A673 (cell line): Measurements from ENCODE around the gene PREX1. TPM values are rescaled to one million over a fixed set of nuclear protein-coding genes. Genes with fewer than 3 reads are reported as not detected.
A peak's percentile ranks its signal among the peaks of the same experiment; 100 is the strongest.

Experiments used
- BruUV-seq: library from RNA; stranded (reverse); fragments of 400-500 nt; replicated peaks from 2 replicates; lab custom pipeline; 2021; lab: Mats Ljungman, UMichigan
- CTCF ChIA-PET: fragments of 300-600 bp; sonication (Branson Sonifier 250); formaldehyde crosslinking; loops from one replicate; lab custom pipeline; 2022; ENCODE audit warnings: antibody characterized with exemption; lab: Charles Lee
- POLR2A ChIA-PET: fragments of 300-600 bp; sonication (Branson Sonifier 250); formaldehyde crosslinking; loops from one replicate; lab custom pipeline; 2022; ENCODE audit warnings: antibody characterized with exemption; ENCODE audit not compliant: low non-redundant PET; lab: Charles Lee
- DNase-seq: peaks from one replicate; pipeline ENCODE4 v3.0.0-alpha.2; 2015; ENCODE audit warnings: low spot score
- H3K27ac ChIP-seq: fragments of 200-600 bp; sonication (generic); 2 replicates; pipeline ENCODE4 v1.5.1; 2016; ENCODE audit warnings: mixed run types, low read depth, mild to moderate bottlenecking, mixed read lengths, antibody characterized with exemption, low read length; ENCODE audit not compliant: poor library complexity, severe bottlenecking
- H3K27me3 ChIP-seq: fragments of 200-600 bp; sonication (generic); replicated peaks from 2 replicates; pipeline ENCODE4 v1.6.1; 2017; ENCODE audit warnings: mixed run types, low read depth, mild to moderate bottlenecking, mixed read lengths, antibody characterized with exemption, low read length; ENCODE audit not compliant: insufficient read depth, poor library complexity
- H3K36me3 ChIP-seq: fragments of 200-600 bp; sonication (generic); 2 replicates; pipeline ENCODE4 v1.6.1; 2016; ENCODE audit warnings: mixed run types, mild to moderate bottlenecking, mixed read lengths, antibody characterized with exemption, low read length; ENCODE audit not compliant: insufficient read depth, poor library complexity, severe bottlenecking
- H3K4me1 ChIP-seq: fragments of 200-600 bp; sonication (generic); 2 replicates; pipeline ENCODE4 v1.6.1; 2017; ENCODE audit warnings: mixed run types, mild to moderate bottlenecking, mixed read lengths, antibody characterized with exemption, low read length; ENCODE audit not compliant: insufficient read depth, poor library complexity, severe bottlenecking
- H3K4me3 ChIP-seq: fragments of 200-600 bp; sonication (generic); 2 replicates; pipeline ENCODE4 v1.5.1; 2016; ENCODE audit warnings: low read depth, mixed run types, mild to moderate bottlenecking, mixed read lengths, low read length; ENCODE audit not compliant: poor library complexity, severe bottlenecking
- H3K9me3 ChIP-seq: fragments of 200-600 bp; sonication (generic); 2 replicates; pipeline ENCODE4 v1.6.1; 2016; ENCODE audit warnings: mixed run types, low read depth, mild to moderate bottlenecking, mixed read lengths, antibody characterized with exemption, low read length; ENCODE audit not compliant: poor library complexity, severe bottlenecking
- EZH2 ChIP-seq: fragments of 200-600 bp; sonication (generic); IDR thresholded peaks from 2 replicates; pipeline ENCODE4 v1.6.1; 2017; ENCODE audit warnings: borderline replicate concordance, low read depth, mild to moderate bottlenecking, mixed read lengths, antibody characterized with exemption, low read length; ENCODE audit not compliant: poor library complexity, severe bottlenecking
- intact Hi-C: fragments of 100-400 bp; cut with micrococcal nuclease; formaldehyde crosslinking; loops from one replicate; pipeline ENCODE4 v1.10.0; 2022; ENCODE audit not compliant: unreplicated experiment
- total RNA-seq: library from RNA; stranded (reverse); gene quantifications from 2 replicates; pipeline ENCODE4 v1.2.3, GENCODE V29; 2021
- TF ChIP-seq, protein P1 (sequence below): fragments of 300-800, 200-600 bp; sonication (generic); conservative IDR thresholded peaks from 2 replicates; pipeline ENCODE4 v1.5.1; 2017; ENCODE audit warnings: low read depth, mild to moderate bottlenecking, antibody characterized with exemption, low read length, moderate library complexity, mixed read lengths

The PREX1 gene
- total RNA-seq, 1 experiment from 2014 or later, result 145 TPM

DNA sequence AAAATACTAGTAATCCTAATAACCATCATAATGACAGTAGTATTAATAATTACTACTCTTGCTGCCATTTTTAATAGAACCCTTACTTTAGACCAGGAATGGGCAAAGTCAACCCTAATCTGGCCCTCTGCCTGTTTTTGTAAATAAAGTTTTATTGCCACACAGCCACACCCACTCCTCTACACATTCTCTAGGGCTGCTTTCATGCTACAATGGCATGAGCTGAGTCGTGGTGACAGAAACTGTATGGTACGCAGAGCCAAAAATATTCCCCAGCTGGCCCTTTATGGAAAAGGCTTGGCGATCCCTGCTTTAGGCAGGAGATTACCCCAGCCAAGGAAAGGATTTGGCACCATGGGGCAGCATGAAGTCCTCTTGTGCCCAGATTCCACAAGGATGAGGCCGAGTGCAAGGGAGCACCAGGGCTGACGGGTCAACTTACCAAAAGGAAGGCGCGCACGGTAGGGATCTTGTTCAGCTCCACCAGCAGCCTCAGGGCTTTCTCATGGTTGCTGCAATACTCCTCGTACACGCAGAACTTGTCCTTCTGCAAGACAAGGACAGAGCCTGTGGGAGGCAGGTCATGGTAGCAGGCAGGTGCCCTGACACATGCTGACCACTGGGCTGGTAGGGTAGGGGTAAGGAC, 93.6 kb downstream of the PREX1 start:
- intact Hi-C loops, result no loop called here
- ChIA-PET CTCF (no interaction called here), POLR2A (no interaction called here)
- no peaks in the 10 kb centered on the region for H3K9me3 ChIP-seq
- no peak overlapping the region for H3K27ac ChIP-seq
- no peak for DNase-seq
- no peaks in the 10 kb centered on the region for H3K4me1 ChIP-seq
- TF ChIP-seq EZH2, result no peak
- TF ChIP-seq, protein P1, sequence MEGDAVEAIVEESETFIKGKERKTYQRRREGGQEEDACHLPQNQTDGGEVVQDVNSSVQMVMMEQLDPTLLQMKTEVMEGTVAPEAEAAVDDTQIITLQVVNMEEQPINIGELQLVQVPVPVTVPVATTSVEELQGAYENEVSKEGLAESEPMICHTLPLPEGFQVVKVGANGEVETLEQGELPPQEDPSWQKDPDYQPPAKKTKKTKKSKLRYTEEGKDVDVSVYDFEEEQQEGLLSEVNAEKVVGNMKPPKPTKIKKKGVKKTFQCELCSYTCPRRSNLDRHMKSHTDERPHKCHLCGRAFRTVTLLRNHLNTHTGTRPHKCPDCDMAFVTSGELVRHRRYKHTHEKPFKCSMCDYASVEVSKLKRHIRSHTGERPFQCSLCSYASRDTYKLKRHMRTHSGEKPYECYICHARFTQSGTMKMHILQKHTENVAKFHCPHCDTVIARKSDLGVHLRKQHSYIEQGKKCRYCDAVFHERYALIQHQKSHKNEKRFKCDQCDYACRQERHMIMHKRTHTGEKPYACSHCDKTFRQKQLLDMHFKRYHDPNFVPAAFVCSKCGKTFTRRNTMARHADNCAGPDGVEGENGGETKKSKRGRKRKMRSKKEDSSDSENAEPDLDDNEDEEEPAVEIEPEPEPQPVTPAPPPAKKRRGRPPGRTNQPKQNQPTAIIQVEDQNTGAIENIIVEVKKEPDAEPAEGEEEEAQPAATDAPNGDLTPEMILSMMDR, result no peak
- no peaks in the 10 kb centered on the region for H3K27me3 ChIP-seq
- H3K36me3 ChIP-seq, result peaks cover 93% of the 10 kb centered on the region
- no TSS peak for BruUV-seq
- H3K4me3 ChIP-seq, result no peak overlapping the region

DNA sequence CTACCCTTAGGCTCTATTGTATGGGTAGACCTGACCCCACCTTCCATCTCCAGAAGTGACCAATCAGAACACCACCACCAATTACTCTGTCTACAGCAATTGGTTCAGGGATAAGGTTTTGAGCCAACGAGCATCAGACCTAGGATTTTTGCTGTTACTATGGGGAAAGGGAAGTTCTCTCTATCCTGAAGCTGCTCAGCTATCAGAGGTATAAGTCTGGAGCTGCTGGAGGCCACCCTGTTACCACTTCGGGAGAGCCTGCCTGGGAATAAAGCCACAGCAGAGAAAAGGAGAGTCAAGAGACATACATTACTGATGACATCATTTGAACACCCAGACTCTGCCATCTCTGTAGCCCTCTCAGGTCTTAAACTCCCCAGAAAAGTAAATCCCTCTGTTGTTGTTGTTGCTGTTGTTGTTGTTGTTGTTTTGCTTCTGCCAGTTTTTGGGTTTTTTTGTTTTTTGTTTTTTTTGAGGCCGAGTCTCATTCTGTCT, 94.5 kb downstream of the PREX1 start:
- Histone ChIP-seq H3K9me3 (no peaks in the 10 kb centered on the region), H3K4me3 (no peak overlapping the region), H3K27me3 (no peaks in the 10 kb centered on the region), H3K4me1 (no peaks in the 10 kb centered on the region), H3K27ac (no peak overlapping the region), H3K36me3 (peaks cover 97% of the 10 kb centered on the region)
- POLR2A ChIA-PET, result no interaction called here
- DNase-seq, result peak; percentile 43
- no TSS peak for BruUV-seq
- TF ChIP-seq EZH2, result no peak
- TF ChIP-seq, protein P1, result no peak
- intact Hi-C loops, result no loop called here
- CTCF ChIA-PET, result no interaction called here

DNA sequence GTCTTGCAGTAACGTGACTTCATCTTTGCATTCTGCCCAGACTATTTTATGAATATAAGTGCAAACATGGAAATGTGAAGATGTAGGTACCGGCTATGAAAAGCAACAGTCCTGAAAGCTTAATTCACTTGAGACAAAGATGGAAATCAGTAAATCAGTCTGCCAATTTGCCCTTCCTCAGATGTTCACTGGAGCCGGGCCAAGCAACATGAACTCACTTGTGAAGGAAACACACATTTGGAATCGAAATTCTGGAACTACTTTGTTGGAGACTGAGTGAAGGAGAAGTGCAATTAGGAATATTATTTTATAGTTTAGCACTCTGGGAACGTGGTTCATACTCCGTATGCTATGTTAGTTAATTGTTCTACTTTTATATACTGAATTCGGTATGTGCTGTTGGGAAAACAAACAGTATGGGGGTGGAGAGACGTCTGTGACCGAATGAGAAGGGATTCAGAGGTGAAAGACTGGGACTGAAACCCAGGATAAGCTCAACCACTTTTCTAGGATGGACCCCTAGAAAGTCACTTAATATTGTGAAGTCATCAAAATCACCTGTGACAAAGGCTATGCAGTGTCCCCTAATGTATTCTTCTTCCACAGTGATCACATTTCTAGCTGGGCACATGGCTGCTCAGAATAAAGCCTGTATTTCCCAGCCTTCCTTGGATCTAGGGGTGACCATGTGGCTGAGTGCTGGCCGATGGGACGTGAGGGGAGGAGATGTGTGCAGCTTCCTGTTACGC, 95.5 kb downstream of the PREX1 start:
- no peak for TF ChIP-seq EZH2
- TF ChIP-seq, protein P1, result no peak
- Histone ChIP-seq H3K27me3 (no peaks in the 10 kb centered on the region), H3K27ac (no peak overlapping the region), H3K36me3 (peaks cover 97% of the 10 kb centered on the region), H3K4me1 (no peaks in the 10 kb centered on the region), H3K9me3 (no peaks in the 10 kb centered on the region), H3K4me3 (no peak overlapping the region)
- ChIA-PET POLR2A (no interaction called here), CTCF (interaction anchor here (0.6 kb wide), 1 partner anchor 93 kb away, joined by 3 read pairs; no protein-coding TSS in a partner anchor)
- no TSS peak for BruUV-seq
- no peak for DNase-seq
- intact Hi-C loops, result no loop called here
